Right ventricle myocardium inferior (tissue), 1 donor: ENCODE measurements around the gene ZBTB24. TPM values are rescaled to one million over a fixed set of nuclear protein-coding genes. Genes with fewer than 3 reads are reported as not detected.

Experiments used
- ATAC-seq: fragments of 200-7000 bp; cut with Tn5 transposase; one replicate; pipeline ENCODE4 v1.9.1; 2020; ENCODE audit warnings: mild to moderate bottlenecking, moderate library complexity
- DNase-seq: peaks from one replicate; pipeline ENCODE4 v3.0.0; 2021; ENCODE audit errors: missing footprints
- intact Hi-C: fragments of 100-400 bp; cut with DNase I; formaldehyde crosslinking; loops from one replicate; pipeline ENCODE4 v1.11.0; 2022
- total RNA-seq: library from RNA; stranded (reverse); fragmentation: NEBNext Ultra II Directional; extraction: Animal tissue kit (Norgen Biotek cat#: 25700); gene quantifications from one replicate; pipeline ENCODE4 v1.2.1, GENCODE V29; 2021
- donor health status: DM: no; HTN: yes; CAD: no; lungs with severe emphysema.

ZBTB24 gene
- total RNA-seq, 1 donor from 2014 or later, result 2.6 TPM

DNA sequence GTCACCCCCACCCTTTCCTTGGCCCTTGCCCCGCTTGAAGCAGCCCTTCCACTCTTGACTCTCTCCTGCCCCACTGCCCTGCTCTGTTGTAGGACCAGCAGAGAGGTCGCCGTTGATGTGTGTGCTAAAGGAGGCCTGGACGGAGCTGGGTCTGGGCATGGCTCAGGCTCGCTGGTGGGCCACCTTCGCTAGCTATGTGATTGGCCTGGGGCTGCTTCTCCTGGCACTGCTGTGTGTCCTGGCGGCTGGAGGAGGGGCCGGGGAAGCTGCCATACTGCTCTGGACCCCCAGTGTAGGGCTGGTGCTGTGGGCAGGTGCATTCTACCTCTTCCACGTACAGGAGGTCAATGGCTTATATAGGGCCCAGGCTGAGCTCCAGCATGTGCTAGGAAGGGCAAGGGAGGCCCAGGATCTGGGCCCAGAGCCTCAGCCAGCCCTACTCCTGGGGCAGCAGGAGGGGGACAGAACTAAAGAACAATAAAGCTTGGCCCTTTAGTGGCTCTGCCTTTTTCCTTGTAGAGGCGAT, 39.5 kb downstream of the ZBTB24 start:
- ATAC-seq (no peak), DNase-seq (no peak)
- intact Hi-C loops, result loop anchor here (5.0 kb wide), 1 partner anchor 39 kb away; the partner anchor contains the start of gene ZBTB24

DNA sequence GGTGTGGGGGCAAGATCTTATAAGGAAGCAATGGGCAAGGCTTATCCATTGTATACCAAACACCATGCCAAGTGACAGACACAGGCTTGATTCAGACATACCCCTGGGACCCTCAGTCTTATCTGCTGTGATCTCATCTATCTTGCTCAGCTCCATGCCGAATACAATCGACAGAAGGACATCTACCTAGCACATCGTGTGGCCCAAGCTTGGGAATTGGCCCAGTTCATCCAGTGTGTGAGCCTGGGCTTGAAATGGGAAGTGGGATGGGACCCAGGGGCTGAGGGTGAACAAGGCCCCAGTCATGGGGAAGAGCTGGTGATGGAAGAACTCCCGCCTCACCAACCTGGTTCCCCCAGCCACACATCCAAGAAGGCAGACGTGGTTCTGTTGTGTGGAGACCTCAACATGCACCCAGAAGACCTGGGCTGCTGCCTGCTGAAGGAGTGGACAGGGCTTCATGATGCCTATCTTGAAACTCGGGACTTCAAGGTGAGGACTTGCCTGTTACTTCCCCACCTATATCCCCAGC, 40.6 kb downstream of the ZBTB24 start:
- intact Hi-C loops, result loop anchor here (5.0 kb wide), 1 partner anchor 40 kb away; the partner anchor contains the start of gene ZBTB24
- no peak for ATAC-seq

DNA sequence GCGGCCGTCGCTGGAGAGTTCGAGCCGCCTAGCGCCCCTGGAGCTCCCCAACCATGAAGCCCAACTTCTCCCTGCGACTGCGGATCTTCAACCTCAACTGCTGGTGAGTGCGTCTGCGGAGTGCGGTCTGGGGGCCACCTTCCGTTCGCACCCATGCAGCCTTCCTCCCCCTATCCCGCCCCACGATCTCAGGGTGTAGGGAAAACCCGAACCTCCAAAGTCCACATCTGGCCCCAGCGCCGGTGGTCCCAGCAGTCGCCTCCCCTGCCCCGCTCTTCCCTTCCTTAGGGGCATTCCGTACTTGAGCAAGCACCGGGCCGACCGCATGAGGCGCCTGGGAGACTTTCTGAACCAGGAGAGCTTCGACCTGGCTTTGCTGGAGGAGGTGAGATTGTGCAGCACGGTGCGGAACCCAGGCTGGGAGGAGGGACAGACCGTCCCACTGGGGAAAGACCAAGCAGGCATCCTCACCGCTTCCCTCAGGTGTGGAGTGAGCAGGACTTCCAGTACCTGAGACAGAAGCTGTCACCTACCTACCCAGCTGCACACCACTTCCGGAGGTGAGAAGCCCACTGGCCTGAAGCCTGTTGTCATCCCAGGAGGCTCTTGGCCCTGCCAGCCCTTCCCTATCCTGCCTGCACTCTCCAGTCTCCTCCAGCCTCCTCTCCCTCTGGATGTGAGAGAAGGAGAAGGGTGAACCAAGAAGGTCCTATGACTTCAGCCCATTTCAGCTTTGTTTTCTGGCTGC, 41.8 kb downstream of the ZBTB24 start:
- peak; percentile 29 for ATAC-seq

More for the DNA sequence above, 40.6 kb downstream of the ZBTB24 start:
- no peak for DNase-seq

DNA sequence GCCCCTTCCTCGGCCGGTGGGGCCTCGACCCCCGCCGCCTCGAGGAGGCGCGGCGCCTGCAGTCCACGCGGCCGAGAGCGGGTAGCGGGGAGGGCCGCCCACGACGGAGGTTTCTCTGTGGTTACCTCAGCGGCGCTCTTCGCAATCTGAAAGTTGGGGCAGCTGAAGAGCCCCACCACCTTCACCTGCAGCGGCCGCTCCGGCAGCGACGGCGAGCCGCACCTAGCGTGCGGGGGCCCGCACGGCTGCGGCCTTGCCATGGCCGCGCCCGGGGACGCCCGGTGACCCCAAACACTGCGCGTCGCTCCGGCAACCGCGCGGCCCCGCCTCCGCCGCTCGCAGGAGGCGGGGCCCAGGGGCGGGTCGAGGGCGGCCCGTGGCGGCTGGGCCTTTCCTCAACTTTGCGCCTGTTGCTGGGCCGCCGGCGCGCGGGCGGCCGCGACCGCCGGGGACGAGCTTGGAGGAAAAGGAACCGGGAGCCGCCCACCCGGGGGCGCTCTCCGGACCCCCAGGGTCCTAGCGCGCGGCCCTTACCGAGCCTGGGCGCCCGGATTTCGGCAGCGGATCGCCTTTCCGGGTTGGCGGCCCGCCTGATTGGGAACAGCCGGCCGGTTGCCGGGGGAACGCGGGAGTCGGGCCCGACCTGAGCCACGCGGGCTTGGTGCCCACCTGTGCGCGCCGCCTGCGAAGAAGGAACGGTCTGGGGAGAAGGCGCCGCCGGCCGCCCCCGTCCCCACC, 42.5 kb downstream of the ZBTB24 start, which contains the start of the genes PPIL6 and SMPD2:
Gene PPIL6 (minus strand): TSS at position 298 of the 738 bp plus-strand sequence. CDS start 38 bp downstream, at position 260.
Gene SMPD2 (plus strand): TSS at position 394 of the 738 bp plus-strand sequence. CDS start 398 bp downstream, outside the sequence.
- peak; percentile 94 for DNase-seq
- peak; percentile 95 for ATAC-seq
- intact Hi-C loops, result loop anchor here (2.0 to 5.0 kb wide), 3 partner anchors 14 to 58 kb away; partner anchors contain the start of genes CD164, MICAL1 and ZBTB24

More for the DNA sequence above, 41.8 kb downstream of the ZBTB24 start:
- intact Hi-C loops, result loop anchor here (2.0 to 5.0 kb wide), 3 partner anchors 14 to 58 kb away; partner anchors contain the start of genes CD164, MICAL1 and ZBTB24
- DNase-seq, result peak; percentile 70

DNA sequence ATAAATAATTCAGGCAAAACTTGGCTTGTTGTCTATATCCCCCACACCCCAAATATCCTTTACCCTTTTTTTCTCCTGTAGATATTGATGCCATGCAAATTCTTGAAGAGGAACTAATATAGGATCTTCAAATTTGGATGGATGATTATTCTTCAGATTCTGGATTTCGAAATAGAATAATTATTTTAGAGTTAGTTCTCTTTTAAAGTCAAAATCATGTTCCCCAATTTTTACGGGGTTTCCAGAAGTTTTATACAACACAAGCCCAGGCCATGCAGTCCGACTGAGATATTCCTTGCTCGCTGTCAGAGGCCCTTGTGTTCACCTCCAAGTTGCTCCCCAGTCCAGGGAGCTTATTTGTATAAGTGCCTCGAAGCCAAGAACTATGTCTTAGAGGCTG, 47.0 kb downstream of the ZBTB24 start:
- intact Hi-C loops, result no loop called here
- DNase-seq, result no peak
- ATAC-seq, result no peak

- no peak for ATAC-seq
- intact Hi-C loops, result no loop called here
- DNase-seq, result no peak
Measured at GRCh38 chr6:109434456-109434855, 48.6 kb downstream of the ZBTB24 start.

GRCh38 chr6:109429496-109429895, 53.5 kb downstream of the ZBTB24 start:
- intact Hi-C loops, result no loop called here
- ATAC-seq (peak; percentile 16), DNase-seq (no peak)

GRCh38 chr6:109428889-109429477, 54.0 kb downstream of the ZBTB24 start:
- ATAC-seq (peak; percentile 59), DNase-seq (no peak)
- intact Hi-C loops, result no loop called here

DNA sequence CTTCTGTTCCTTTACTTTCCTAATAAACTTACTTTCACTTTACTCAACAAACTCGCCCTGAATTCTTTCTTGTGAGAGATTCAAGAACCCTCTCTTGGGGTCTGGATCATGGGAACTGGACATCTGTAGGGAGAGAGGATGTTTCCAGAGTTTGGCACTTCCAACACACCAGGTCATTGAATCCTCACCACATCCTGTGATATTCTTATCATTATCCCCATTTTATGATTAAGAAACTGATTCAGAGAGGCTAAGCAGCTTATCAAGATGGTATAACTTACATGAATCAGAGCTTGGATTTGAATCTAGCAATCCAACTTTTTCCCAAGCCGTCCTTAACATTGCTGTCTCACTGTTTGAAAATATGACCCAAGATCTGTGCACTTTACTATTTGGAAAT, 58.1 kb downstream of the ZBTB24 start:
- ATAC-seq (no peak), DNase-seq (no peak)
- intact Hi-C loops, result no loop called here

GRCh38 chr6:109421184-109421583, 61.8 kb downstream of the ZBTB24 start:
- no peak for DNase-seq
- no peak for ATAC-seq
- intact Hi-C loops, result no loop called here

DNA sequence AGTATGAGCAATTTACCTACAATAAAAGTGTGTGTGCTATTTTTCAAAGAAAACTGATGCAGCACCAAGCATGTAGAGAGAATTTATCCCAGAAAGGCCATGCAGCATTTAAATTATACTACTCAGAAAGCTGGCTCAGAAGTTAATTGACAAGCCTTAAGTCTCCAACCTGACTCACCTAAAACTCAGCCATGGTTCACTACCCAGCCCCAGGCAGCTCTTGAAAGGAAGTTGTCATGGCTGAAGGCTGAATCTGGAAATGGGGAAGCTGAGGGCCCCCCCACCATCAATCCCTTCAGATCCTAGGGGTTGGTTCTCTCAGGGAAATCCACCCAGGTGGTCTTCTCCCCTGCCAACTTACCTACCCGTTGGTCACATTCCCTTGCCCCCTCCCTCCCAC, 62.3 kb downstream of the ZBTB24 start:
- DNase-seq (no peak), ATAC-seq (no peak)
- intact Hi-C loops, result no loop called here

DNA sequence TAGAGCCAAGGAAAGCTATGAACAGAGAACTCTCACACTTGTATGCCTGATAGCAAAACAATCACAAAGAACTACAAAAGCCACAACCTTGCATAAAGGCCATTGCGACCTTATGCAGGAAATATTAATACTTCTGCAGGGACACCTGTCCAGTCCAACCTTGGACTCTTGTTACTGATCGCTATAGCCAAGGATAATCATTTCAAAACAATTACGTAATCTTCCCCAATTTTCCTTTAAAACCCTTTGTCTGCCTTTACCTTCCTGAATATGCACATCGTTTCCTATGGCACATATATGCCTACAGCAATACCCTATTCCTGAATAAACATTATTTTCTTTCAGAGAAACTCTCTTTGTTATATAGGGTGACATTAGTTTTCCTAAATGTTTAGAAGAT, 65.4 kb downstream of the ZBTB24 start:
- DNase-seq (no peak), ATAC-seq (no peak)
- intact Hi-C loops, result no loop called here

Other genes with a start within 250 kb of the ZBTB24 start
- 112 TPM for gene CD164, start 100.8 kb downstream of the ZBTB24 start, total RNA-seq
- gene PPIL6, start 42.6 kb downstream of the ZBTB24 start, total RNA-seq, result 4.5 TPM
- 4.4 TPM for gene SMPD2, start 42.5 kb downstream of the ZBTB24 start, total RNA-seq
- gene MICAL1, start 27.4 kb downstream of the ZBTB24 start, total RNA-seq, result 8.3 TPM
- 11.9 TPM for gene AK9, start 208.0 kb upstream of the ZBTB24 start, total RNA-seq
- gene FIG4, start 208.1 kb upstream of the ZBTB24 start, total RNA-seq, result 8.4 TPM